ENCODE data around the gene PIP5K1C.

DNA sequence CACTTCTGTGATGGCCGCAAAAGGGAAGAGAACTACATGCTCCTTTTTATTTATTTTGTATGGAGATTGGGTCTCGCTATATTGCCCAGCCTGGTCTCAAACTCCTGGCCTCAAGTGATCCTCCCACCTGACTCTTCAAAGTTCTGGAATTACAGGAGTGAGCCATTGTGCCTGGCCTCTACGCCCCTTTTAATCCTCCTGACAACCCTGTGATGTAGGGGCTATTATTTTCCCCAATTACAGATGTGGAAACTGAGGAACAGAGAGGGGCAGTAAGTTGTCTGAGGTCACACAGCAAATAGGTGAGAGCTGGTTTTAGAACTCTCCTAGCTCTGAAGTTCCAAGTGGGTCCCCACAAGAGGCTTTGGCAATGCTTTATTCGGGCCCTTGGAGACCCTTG, 19.6 kb upstream of the PIP5K1C start:
- TF ChIP-seq, protein P1, sequence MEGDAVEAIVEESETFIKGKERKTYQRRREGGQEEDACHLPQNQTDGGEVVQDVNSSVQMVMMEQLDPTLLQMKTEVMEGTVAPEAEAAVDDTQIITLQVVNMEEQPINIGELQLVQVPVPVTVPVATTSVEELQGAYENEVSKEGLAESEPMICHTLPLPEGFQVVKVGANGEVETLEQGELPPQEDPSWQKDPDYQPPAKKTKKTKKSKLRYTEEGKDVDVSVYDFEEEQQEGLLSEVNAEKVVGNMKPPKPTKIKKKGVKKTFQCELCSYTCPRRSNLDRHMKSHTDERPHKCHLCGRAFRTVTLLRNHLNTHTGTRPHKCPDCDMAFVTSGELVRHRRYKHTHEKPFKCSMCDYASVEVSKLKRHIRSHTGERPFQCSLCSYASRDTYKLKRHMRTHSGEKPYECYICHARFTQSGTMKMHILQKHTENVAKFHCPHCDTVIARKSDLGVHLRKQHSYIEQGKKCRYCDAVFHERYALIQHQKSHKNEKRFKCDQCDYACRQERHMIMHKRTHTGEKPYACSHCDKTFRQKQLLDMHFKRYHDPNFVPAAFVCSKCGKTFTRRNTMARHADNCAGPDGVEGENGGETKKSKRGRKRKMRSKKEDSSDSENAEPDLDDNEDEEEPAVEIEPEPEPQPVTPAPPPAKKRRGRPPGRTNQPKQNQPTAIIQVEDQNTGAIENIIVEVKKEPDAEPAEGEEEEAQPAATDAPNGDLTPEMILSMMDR (conservative IDR thresholded peaks at IDR 0.05; ENCODE audit: low read depth, low read length), result no peak
- TF ChIP-seq EZH2 (IDR thresholded peaks at IDR 0.05; ENCODE audit: borderline replicate concordance, low read depth, low read length, poor library complexity, severe bottlenecking), result no peak
